Embryonic facial prominence (tissue), 1 donor: ENCODE measurements around the gene KNSTRN.

Experiments used
- DNase-seq: peaks from one replicate; pipeline ENCODE4 v3.0.0-alpha.2; 2016; ENCODE audit errors: extremely low spot score

The KNSTRN gene

GRCh38 chr15:40345867-40346578 is 36.5 kb upstream of the KNSTRN start:
- DNase-seq, result no peak

GRCh38 chr15:40346579-40347558 is 35.7 kb upstream of the KNSTRN start:
- DNase-seq, result no peak

DNA sequence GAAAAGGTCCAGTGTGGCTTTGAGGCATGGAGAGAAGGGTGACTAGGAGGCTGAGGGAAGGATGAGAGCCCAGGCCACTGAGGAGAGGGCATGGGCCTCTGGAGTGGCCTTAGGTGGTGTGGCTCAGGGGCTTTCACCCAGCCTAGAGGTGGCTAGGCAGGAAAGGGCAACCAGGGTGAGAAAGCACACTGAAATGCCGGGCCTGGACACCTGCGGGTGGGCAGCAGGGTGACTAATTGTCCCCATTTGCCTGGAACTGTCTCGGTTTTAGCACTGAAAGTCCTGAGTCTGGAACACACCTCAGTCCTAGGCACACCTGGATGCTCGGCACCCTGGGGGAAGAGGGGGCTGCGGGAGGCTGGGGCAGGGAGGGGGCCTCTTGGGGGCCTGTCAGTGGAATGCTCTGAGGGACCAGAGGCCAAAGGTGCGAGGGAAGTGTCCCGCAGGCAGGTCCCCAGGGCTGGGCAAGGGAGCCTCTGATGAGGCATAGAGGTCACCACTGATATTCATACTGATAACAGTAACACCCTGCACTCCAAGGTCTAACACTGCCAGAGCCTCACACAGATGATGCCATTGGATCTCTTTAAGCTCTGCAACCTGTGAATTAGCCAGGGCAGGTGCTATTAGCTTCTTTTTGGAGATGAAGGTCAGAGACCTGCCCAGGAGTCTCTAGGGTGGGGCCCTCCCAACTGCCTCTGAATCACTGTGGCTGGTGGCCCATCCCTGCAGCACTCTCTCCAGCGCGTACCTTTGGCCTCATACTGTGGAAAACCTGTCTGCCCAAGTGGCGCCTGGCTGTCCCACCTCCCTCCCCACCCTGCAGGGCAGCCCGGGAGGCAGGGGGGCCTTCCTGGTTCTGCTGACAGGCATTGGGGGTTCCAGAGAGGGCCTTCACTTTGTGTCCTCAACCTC is 34.7 kb upstream of the KNSTRN start:
- no peak for DNase-seq

GRCh38 chr15:40348474-40348870 is 34.0 kb upstream of the KNSTRN start:
- no peak for DNase-seq

- no peak for DNase-seq
Measured at GRCh38 chr15:40349163-40349562, 33.4 kb upstream of the KNSTRN start.

GRCh38 chr15:40352281-40352901 is 30.1 kb upstream of the KNSTRN start:
- DNase-seq, result no peak

DNA sequence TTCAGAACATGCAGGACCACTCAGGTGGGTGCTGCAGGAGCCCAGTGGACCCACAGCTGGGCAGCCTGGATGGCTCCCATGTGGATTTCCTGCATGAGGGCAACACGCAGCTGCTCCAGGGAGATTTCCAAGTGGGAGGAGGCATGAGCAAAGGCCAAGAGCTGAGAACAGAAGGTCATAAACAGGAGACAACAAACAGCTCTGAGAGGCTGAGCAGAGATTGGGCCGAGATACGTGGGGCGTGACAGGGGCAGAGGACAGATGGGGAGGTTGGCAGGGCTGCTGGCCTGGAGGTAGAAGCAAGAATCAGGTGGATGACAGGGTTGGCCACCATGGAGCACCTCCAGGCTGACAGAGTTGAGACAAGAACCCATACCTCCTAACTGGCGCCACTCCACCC is 28.8 kb upstream of the KNSTRN start:
- DNase-seq, result no peak

DNA sequence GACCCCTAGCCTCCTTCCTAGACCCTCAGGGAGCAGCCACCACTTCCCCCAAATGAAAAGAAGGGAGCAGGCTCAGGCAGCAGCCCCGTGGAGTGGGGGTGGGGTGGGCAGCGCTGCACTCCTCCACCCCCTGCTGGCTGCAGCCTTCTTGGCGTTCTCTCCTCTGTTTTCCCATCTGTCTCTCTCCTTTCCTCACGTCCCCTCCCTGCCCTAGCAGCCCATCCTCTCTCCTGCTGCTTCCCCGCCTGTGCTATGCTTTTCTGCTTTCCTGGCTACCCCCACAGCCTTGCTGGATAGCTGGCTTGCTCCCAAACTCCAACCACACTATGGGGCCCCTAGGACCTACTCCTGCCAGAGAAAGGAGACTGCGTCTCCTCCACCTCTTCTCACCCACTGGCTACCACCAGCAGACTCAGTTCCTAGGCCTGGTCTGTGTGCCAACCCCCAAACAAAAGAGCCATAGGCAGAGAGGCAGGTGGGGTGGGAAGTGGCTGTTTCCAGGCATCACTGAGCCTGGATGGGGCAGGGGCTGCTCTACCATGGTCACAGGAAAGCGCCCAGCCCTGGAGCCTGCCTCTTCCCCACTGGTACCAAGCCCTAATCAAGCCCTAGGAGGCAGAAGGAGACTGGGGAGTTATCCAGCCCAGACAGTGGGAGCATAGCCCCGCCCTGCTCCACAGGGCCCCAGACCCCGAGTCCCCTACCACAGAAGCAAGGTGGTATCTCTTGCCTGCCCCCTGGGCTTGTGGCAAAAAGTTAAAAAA is 27.9 kb upstream of the KNSTRN start:
- peak; percentile 27 for DNase-seq

- no peak for DNase-seq
Measured at GRCh38 chr15:40355976-40356585, 26.4 kb upstream of the KNSTRN start.

GRCh38 chr15:40357246-40357645 is 25.3 kb upstream of the KNSTRN start:
- DNase-seq, result no peak

DNA sequence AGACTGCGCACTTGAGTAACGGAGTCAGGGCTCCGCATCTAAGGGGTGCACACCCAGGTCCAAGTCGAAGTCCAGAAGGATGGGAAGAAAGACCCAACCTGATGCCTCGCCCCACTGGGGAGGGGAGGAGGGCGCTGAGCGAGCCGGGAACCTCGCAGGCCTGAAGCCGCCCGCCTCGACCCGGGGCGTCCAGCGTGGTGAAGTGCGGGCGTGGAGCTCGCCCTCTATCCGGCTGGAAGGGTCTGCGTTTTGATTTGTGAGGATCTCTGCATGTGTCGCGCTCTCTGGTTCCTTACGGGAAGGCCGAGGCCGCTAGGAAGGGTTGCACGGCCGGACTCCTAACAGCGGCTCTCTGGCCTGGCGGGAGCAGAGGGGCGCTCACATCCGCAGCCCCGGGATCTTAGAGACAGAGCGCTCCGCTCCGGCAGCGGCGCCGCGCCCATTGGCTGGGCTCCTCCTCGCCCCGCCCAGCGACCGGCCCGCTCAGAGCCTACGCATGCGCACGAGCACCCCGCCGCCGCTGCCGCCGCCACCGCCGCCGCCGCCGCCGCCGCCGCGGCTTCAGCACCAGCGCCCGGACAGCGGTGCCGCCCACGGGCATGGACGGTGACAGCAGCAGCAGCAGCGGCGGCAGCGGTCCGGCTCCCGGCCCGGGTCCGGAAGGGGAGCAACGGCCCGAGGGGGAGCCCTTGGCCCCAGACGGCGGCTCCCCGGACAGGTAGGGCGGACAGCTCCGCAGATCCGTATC is 24.6 kb upstream of the KNSTRN start, which contains the start of gene DISP2:
TSS of gene DISP2 (plus strand) at position 497 of the 748 bp plus-strand sequence. CDS start at position 600, 103 bp downstream.
- DNase-seq, result peak; percentile 39

GRCh38 chr15:40358471-40359353 is 23.8 kb upstream of the KNSTRN start:
- no peak for DNase-seq

- DNase-seq, result no peak
Measured at GRCh38 chr15:40360015-40360414, 22.5 kb upstream of the KNSTRN start.

- no peak for DNase-seq
Measured at GRCh38 chr15:40361640-40362039, 20.9 kb upstream of the KNSTRN start.

DNA sequence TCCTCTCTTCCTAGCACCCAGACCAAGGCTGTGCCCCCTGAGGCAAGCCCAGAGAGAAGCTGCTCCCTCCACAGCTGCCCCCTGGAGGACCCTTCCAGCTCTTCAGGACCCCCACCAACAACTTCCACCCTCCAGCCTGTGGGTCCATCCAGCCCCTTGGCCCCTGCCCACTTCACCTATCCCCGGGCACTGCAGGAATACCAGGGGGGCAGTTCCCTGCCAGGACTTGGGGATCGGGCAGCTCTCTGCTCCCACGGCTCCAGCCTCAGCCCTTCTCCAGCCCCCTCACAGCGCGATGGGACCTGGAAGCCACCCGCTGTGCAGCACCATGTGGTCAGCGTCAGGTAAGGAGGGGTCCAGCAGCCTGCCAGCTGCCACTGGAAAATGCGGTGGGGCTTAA is 18.9 kb upstream of the KNSTRN start:
- DNase-seq, result no peak

GRCh38 chr15:40364251-40364650 is 18.3 kb upstream of the KNSTRN start:
- no peak for DNase-seq

DNA sequence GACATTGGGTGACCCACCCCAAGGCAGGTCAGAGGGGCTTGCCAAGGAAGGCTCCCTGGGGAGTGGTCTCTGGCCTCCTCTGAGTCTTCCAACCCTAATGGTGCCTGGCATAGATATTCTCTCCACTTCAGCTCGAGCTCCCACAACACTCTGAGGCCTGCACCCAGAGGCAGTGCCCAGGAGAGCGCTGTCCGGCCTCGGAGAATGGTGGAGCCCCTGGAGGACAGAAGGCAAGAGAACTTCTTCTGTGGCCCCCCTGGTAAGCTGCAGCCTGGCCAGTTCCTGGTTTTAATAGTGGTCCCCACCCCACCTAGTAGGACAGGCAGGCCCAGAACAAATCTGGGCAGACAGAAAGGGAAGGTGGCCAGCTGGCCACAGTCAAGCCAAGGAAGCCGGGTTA is 17.5 kb upstream of the KNSTRN start:
- no peak for DNase-seq
